ENCODE measurements around the gene THAP10.

THAP10 gene

DNA sequence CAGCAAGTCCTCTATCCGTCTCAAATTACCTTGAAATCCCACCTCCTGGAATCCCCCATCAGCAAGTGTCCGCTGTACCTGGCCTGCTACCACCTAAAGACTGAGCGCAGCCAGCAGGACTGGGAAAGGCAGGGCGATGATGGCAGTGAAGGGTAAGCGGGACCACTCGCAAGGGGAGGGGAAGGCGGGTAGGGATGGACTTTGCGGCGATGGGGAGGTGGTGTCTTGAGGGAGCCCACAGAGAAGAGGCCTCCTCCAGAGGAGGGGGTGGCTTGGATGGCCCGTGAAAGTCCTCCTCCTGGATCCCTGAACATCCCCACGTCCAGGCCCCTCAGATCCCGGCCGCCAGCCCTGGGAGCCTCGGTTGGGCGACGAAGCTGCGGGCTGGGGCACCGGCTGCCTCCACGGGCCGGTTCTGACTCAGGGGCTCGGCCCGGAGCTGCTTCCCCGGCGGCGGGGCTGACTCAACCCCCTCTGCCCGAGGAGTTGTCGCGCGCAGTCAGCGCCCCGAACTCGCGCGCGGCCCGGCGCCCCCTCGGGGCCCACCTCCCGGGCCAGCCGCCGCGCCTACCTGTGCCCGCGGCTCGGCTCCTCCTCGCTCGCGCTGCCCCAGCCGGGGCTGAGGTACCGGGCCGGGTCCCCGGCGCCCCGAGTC, 38.8 kb downstream of the THAP10 start (continued):
- TF ChIP-seq ZNF473 (tag by site-specific recombination; IDR thresholded peaks at IDR 0.05) (no peak), ZNF600 (tag by site-specific recombination; IDR thresholded peaks at IDR 0.05) (peak; percentile 88)

DNA sequence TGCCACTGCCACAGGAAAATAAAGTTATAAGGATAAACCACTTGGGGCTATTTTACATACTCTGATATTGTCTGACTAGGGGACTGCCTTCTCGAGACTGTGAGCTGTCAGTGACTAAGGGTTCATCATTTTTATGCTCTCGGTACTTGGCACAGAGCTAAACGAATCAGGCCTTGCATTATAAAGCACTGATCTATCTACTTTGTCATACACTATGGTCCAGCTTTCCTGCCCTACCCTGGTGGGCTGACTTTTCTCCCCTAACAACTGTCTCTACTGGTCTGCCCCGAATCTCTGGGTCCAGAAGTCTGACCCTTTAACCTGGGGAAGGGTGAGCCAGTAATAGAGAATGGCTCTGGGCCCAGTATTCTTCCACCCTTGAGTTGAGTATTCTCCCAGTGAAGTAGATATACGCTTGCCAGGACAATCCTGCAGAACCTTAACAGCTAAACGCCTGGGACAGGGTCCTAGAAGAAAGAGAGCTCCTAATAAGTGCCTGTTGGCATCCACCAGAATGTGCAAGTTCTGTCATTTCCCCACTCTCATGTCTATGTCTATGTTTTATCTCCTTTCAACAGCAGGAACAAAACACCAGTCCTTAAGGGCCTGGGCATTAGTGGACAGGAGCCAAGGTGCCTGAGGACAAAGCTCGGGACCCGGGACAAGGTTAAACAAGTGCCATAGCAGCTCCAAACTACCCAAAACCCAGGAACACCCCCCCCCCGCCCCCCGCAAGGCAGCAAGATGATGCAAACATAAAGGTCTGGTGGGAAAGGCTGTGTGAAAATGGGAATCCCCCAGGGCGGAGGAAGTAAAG, 39.5 kb downstream of the THAP10 start:
- TF ChIP-seq ZNF335 (tag by site-specific recombination; conservative IDR thresholded peaks at IDR 0.05): peak; percentile 72
- TF ChIP-seq SCRT1 (tag by site-specific recombination; IDR thresholded peaks at IDR 0.05; ENCODE audit: borderline replicate concordance): no peak
- peak; percentile 90 for TF ChIP-seq GLIS1 (tag by site-specific recombination; IDR thresholded peaks at IDR 0.05)
- TF ChIP-seq ZNF140 (tag by site-specific recombination; IDR thresholded peaks at IDR 0.05): no peak
- no peak for TF ChIP-seq ZNF391 (tag by site-specific recombination; IDR thresholded peaks at IDR 0.05; ENCODE audit: borderline replicate concordance, low read depth)
- no peak for TF ChIP-seq SP3 (tag by site-specific recombination; IDR thresholded peaks at IDR 0.05)
- TF ChIP-seq ZNF571 (tag by site-specific recombination; IDR thresholded peaks at IDR 0.05): no peak
- TF ChIP-seq ZNF530 (tag by site-specific recombination; IDR thresholded peaks at IDR 0.05; ENCODE audit: low read depth): no peak
- TF ChIP-seq ZNF16 (tag by site-specific recombination; IDR thresholded peaks at IDR 0.05; ENCODE audit: low read depth): no peak
- H3K9me3 ChIP-seq (ENCODE audit: control insufficient read depth, insufficient read depth, low read depth, low read length): no peaks in the 10 kb centered on the region
- CTCF ChIA-PET: interaction anchor here (0.6 to 2.8 kb wide), 10 partner anchors 10 to 1767 kb away, joined by 3 to 15 read pairs (median 6); no protein-coding TSS in a partner anchor
- H3K4me1 ChIP-seq (ENCODE audit: control insufficient read depth, insufficient read depth, low read length): peaks cover 9% of the 10 kb centered on the region
- H3K27ac ChIP-seq (ENCODE audit: extremely low read depth, low read depth, low read length): peak overlapping the region; percentile 93
- POLR2A ChIA-PET: interaction anchor here (0.6 to 0.7 kb wide), 2 partner anchors 19 to 37 kb away, joined by 3 to 4 read pairs; no protein-coding TSS in a partner anchor
- H3K36me3 ChIP-seq (ENCODE audit: control insufficient read depth in 2 of 2, insufficient read depth in 1 of 2, low read length in 2 of 2): peaks cover 9 to 22% of the 10 kb centered on the region in 2 experiments; a peak in 2 of 3 replicates
- H3K4me3 ChIP-seq (ENCODE audit: low read depth, low read length): peak overlapping the region; percentile 76

DNA sequence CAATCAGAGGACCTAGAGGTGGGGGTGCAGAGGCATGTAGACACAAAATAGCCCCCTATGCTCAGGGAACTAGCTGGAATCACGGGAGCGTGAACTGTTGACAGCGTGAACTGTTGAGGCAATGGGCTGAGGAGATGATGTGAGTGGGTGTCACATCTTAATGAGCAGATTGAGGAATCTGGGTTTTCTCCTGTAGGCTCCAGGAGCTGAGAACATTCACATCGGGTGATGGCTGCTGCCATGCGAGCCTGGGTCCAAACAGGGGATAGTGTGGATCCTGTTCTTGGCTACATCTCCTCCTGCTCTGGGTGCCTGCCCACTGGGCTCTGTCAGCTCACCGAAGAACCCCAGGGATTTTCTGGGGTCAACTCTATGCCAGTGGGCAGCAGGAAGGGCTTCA, 40.3 kb downstream of the THAP10 start:
- ChIA-PET POLR2A (interaction anchor here (0.6 kb wide), 2 partner anchors 18 to 54 kb away, joined by 3 read pairs; no protein-coding TSS in a partner anchor), CTCF (interaction anchor here (1.2 to 2.8 kb wide), 7 partner anchors 9 to 40 kb away, joined by 3 to 15 read pairs (median 7); no protein-coding TSS in a partner anchor)
- Histone ChIP-seq H3K27ac (ENCODE audit: extremely low read depth, low read depth, low read length) (no peak overlapping the region), H3K9me3 (ENCODE audit: control insufficient read depth, insufficient read depth, low read depth, low read length) (no peaks in the 10 kb centered on the region), H3K36me3 (ENCODE audit: control insufficient read depth in 2 of 2, insufficient read depth in 1 of 2, low read length in 2 of 2) (peaks cover 9 to 22% of the 10 kb centered on the region in 2 experiments; a peak in 2 of 3 replicates), H3K4me1 (ENCODE audit: control insufficient read depth, insufficient read depth, low read length) (peaks cover 9% of the 10 kb centered on the region), H3K4me3 (ENCODE audit: low read depth, low read length) (no peak overlapping the region)
- TF ChIP-seq, protein P1, sequence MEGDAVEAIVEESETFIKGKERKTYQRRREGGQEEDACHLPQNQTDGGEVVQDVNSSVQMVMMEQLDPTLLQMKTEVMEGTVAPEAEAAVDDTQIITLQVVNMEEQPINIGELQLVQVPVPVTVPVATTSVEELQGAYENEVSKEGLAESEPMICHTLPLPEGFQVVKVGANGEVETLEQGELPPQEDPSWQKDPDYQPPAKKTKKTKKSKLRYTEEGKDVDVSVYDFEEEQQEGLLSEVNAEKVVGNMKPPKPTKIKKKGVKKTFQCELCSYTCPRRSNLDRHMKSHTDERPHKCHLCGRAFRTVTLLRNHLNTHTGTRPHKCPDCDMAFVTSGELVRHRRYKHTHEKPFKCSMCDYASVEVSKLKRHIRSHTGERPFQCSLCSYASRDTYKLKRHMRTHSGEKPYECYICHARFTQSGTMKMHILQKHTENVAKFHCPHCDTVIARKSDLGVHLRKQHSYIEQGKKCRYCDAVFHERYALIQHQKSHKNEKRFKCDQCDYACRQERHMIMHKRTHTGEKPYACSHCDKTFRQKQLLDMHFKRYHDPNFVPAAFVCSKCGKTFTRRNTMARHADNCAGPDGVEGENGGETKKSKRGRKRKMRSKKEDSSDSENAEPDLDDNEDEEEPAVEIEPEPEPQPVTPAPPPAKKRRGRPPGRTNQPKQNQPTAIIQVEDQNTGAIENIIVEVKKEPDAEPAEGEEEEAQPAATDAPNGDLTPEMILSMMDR (tag by site-specific recombination; IDR thresholded peaks at IDR 0.05): no peak
- TF ChIP-seq HOXA7 (CRISPR knock-in tag; IDR thresholded peaks at IDR 0.05; ENCODE audit: borderline replicate concordance): no peak
- no peak for TF ChIP-seq ZNF202 (tag by site-specific recombination; IDR thresholded peaks at IDR 0.05; ENCODE audit: borderline replicate concordance)
- no peak for TF ChIP-seq SP3 (tag by site-specific recombination; IDR thresholded peaks at IDR 0.05)
- TF ChIP-seq KLF9 (tag by site-specific recombination; IDR thresholded peaks at IDR 0.05; ENCODE audit: low read depth): no peak
- no peak for TF ChIP-seq ZBTB7A (tag by site-specific recombination; IDR thresholded peaks at IDR 0.05; ENCODE audit: low read depth)
- TF ChIP-seq ZNF266 (tag by site-specific recombination; IDR thresholded peaks at IDR 0.05; ENCODE audit: low read depth): no peak
- no peak for TF ChIP-seq GLIS1 (tag by site-specific recombination; IDR thresholded peaks at IDR 0.05)
- no peak for TF ChIP-seq ZNF48 (tag by site-specific recombination; IDR thresholded peaks at IDR 0.05)
- TF ChIP-seq ZNF473 (tag by site-specific recombination; IDR thresholded peaks at IDR 0.05): no peak
- TF ChIP-seq, protein P2, sequence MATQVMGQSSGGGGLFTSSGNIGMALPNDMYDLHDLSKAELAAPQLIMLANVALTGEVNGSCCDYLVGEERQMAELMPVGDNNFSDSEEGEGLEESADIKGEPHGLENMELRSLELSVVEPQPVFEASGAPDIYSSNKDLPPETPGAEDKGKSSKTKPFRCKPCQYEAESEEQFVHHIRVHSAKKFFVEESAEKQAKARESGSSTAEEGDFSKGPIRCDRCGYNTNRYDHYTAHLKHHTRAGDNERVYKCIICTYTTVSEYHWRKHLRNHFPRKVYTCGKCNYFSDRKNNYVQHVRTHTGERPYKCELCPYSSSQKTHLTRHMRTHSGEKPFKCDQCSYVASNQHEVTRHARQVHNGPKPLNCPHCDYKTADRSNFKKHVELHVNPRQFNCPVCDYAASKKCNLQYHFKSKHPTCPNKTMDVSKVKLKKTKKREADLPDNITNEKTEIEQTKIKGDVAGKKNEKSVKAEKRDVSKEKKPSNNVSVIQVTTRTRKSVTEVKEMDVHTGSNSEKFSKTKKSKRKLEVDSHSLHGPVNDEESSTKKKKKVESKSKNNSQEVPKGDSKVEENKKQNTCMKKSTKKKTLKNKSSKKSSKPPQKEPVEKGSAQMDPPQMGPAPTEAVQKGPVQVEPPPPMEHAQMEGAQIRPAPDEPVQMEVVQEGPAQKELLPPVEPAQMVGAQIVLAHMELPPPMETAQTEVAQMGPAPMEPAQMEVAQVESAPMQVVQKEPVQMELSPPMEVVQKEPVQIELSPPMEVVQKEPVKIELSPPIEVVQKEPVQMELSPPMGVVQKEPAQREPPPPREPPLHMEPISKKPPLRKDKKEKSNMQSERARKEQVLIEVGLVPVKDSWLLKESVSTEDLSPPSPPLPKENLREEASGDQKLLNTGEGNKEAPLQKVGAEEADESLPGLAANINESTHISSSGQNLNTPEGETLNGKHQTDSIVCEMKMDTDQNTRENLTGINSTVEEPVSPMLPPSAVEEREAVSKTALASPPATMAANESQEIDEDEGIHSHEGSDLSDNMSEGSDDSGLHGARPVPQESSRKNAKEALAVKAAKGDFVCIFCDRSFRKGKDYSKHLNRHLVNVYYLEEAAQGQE (tag by site-specific recombination; IDR thresholded peaks at IDR 0.05): no peak
- TF ChIP-seq, protein P3, sequence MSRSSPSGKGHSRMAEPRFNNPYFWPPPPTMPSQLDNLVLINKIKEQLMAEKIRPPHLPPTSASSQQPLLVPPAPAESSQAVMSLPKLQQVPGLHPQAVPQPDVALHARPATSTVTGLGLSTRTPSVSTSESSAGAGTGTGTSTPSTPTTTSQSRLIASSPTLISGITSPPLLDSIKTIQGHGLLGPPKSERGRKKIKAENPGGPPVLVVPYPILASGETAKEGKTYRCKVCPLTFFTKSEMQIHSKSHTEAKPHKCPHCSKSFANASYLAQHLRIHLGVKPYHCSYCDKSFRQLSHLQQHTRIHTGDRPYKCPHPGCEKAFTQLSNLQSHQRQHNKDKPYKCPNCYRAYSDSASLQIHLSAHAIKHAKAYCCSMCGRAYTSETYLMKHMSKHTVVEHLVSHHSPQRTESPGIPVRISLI (tag by site-specific recombination; IDR thresholded peaks at IDR 0.05): no peak
- TF ChIP-seq ZNF837 (tag by site-specific recombination; IDR thresholded peaks at IDR 0.05): no peak
- TF ChIP-seq, protein P4, sequence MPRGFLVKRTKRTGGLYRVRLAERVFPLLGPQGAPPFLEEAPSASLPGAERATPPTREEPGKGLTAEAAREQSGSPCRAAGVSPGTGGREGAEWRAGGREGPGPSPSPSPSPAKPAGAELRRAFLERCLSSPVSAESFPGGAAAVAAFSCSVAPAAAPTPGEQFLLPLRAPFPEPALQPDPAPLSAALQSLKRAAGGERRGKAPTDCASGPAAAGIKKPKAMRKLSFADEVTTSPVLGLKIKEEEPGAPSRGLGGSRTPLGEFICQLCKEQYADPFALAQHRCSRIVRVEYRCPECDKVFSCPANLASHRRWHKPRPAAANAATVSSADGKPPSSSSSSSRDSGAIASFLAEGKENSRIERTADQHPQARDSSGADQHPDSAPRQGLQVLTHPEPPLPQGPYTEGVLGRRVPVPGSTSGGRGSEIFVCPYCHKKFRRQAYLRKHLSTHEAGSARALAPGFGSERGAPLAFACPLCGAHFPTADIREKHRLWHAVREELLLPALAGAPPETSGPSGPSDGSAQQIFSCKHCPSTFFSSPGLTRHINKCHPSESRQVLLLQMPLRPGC (tag by site-specific recombination; IDR thresholded peaks at IDR 0.05): no peak
- no peak for TF ChIP-seq KLF10 (tag by site-specific recombination; IDR thresholded peaks at IDR 0.05)
